Measurements from ENCODE around the gene RAI1.

The RAI1 gene

DNA sequence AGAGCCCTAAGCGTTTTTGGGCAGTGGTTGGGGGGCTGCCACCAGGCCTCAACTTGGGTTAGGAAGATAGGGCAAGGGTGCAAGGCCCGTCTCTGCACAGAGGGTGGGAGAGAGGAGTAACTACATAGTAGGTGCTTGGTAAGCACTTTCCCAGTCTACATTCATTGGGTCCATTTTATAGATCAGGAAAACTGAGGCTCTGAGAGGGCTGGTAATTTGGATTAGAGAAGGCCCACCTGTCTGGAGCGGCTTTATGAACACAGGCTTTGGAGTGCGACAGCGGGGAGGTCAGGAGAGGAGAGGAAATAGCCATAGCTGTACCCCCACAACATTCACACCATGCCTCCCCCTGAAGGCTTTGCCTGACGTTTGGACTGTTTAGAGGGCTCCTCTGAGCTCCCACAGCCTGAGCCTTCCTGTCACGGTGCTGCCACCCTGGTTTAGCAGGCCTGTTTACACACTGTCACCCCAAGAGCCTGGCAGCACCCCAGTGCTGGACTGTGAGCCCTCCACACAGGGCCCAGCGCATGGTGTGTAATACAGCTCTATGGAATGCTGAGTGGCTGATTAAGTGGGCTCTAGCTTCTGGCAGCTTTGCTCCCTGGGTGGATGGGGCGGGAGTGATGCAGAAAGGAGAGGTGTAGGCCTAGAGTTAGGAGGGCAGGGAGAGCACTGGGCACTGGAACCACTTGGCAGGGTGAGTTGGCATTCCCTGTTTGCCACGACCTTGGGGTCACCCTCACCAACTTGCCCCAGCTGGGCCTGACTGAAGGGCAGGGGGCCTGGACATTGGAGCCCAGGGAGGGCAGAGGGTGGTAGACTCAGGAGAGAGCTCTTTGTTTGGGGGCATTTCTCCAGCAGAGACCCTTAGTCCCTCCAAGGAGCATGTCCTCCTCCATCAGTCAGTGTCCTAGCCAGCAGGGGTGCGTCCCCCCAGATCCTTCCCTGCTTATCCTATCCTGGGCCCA, 73.7 kb downstream of the RAI1 start:
- no peak for DNase-seq

DNA sequence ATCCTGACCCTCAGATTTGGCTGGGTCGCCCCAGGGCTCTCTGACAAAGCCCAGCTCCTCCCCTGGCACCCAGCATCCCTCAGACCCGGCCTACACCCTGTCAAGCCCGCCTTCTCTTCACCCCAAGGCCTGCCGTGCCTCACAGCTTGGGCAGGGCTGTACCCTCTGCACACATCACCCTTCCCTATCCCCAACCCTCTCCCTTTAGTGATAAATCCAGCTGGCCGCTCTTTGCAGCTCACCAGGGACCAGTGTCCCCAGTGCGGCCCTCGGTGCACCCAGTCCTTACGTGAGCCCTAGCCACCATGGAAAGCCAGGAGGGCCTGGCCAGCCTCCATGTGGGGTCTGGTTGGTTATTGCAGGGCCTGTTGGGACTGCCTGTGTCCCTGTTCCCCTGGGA, 74.5 kb downstream of the RAI1 start:
- DNase-seq = no peak

DNA sequence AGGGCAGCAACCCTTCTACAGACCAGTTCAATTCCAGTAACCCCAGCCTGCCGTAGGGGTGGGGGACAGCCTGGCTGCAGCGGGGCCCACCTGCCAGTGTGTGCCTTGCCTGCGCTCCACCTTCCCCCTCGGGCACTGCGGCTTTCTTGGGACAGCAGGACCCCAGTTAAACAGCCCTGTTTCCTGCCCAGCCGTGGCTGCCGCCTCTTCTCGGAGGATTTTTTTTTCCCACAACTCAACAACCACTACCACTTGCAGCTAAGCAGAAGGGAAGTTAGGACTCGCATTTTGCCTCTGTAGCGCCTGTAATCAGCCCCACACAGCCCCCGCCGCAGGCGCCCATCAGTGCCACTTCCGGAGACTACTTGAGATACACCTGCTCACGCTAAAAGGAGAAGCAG, 76.1 kb downstream of the RAI1 start:
- DNase-seq = no peak

DNA sequence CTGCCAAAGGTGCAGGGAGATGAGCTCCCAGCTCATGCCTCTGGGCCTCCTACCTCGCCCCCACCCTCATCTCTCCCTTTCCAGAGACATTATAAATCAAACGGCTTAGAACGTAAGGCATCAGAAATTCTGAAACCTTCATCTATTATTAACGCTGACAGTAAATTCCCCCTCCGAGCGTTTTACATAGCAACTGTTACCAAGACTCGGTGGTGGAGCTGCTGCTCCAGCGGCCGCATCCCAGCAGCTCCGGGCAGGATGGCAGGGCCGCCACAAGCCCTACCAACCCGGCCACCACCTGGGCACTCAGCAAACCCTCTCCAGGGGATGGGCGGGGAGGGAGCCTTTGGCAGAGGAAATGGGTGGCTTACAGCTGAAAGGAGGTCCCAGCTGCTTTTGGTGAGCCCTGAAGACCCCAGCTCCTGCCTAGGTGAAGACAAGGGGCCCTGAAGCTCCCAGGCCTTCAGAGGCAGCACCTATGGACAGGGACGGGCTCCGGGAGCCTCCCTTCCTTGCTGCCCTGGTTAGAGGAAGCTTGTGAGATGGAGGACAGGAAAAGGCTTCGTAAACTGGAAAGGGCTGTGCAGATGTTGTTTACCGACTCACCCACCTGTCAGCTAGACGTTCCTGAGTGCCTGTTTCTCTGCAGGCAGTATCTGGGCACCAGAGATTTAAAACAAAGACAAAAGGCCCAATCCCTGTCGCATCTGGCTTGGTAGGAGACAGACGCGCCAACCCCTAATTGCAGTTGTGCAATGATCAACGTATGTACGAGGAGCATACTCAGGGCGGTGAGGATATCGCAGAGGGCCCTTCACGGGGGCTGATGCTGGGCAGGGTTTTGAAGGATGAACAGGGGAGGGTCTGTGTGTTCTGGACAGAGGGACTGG, 76.9 kb downstream of the RAI1 start:
- peak; percentile 34 for DNase-seq

DNA sequence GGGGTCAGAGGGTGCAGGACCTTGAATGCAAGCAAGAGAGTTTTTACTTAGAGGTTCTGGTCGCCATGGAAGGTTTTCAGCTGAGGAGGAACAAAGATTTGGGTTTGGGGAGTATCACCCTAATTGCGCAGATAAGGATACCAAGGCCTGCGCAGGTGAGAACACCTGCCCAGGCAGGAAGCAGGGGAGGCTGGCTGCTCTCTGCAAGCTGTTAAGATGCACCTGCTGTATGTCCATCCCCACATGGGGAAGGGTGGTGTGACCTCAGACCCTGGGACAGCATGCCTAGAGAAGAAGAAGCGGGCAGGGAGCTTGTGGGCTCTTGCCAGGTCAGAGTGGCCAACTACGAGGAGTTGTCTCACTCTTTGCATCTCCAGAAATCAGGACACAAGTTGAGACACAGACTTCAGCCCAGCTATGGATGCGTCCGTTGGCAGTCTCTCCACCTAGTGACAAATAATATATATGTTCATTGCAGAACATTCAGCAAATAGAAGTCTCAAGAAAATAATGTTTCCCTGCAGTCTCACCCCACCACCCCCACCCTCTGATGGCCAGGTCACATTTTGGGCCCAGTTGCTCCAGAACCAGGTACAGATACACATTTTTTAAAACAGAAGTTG, 77.8 kb downstream of the RAI1 start:
- no peak for DNase-seq

DNA sequence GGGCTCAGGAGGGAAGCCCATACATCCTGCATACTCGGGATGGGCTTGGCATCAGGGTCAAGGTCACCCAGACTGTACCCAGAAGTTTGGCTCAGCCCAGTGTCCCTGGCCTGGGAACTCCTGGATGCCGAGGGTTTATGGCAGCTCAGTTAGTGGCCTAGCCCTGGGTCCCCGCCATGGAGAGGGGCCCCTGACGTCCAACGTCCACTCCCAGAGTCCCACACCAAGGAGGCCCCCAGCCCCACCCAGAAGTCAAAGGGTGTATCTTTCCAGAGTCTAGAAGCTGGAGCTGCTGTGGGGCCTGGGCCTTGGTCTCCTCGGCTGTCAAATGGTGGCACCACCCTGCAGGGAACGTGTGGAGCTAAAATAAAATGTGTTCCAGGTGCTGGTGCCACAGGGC, 79.1 kb downstream of the RAI1 start:
- no peak for DNase-seq

DNA sequence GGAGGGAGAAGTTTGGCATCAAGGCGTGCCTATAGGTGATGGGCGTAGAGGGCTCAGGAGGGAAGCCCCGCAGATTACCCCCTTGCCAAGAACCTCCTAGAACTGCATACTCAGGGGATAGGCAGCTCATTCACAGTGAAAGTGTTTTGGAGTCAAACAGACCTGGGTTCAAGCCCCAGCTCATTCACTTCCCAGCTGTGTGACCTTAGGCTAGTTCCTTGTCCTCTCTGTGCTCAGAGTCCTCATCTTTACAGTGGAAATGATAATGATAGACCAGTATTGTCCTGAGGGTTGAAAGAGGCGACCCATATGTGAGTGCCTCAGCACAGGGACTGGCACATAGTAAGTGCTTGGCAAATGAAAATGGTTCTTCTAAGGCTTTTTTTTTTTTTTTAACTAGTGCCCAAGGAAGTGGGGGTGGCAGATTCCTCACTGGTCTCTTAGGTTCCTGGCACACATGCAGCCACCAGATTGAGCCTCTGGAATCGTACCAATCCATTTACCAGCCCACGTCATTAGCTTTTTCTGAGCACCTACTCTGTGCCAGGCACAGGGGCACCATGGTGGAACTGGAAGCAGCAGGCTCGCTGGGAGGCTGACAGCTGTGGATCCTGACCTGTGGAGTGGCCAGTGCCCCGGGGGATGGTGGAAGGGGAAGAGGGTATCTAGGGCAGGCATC, 79.8 kb downstream of the RAI1 start:
- DNase-seq = no peak

DNA sequence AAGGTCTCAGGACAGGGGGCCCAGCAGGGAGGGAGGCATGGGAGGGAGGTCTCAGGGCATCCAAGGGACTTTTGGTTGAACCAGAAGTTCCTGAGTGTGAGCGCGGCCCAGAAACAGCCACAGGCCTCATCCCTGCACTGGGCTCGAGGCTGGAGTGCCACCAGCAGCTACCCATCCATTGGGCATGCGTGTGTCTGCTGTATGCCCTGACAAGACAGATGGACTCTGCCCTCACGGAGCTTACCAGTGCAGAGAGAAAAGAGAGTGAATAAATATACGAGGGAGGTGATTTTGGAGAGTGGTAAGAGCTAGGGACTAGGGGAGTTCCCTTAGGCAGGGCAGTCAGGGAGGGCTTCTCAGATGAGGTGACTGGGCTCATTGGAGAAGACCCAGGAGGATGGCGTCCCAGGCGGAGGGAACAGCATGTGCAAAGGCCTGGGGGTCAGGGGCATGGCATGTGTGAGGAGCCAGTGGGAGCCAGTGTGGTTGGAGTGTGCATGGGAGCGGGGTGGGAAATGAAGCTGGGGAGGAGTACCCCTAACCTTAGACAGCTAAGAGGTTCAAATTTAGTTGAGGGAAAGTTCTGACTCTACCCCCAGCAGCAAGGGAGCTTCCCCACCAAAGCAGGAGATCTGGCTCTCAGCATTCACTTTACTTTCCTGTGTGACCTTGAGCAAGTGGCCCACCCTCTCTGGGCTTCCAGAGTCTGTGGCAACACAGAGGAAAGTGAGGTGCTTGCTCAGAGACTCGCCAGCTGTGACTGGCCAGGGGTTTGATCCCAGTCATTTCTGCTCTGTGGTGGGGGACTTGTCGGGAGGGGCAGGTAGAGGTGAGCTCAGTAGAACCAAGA, 80.9 kb downstream of the RAI1 start:
- DNase-seq = no peak

DNA sequence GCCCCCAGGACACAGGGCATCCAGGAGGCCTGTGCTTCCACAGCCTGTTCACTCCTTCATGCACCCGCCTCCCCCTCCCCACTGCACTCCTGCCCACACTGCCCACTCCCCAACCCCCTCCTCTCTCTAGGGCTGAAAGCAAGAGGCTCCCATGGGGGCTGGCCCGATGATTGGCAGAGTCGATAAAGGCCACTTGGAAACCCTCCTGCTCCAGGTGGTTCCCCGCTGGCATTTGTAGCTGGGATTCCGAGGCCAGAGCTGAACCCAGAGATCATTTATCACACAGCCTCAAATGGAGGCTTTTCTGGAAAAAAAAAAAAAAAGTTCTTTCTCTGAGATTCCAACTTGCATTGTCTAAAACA, 81.5 kb downstream of the RAI1 start:
- no peak for DNase-seq

DNA sequence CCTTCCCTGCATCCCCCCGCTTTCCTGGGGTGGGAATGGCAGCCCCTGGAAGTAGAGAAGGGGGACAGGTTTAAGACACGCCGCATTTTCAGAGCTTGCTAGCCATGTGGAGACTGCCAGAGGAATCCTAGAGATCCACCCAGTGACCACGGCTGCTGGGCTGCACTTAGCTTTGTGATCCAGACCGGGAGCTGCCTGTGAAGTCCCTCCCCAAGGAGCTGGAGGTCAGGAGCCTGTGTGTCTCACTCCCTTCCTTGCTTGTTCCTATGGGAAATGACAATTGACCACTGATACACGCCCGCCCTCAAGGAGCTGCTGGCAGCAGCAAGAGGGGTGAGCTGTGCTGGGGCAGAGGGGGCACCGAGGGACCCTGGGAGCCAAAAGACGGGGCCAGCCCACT, 81.9 kb downstream of the RAI1 start:
- DNase-seq = no peak

DNA sequence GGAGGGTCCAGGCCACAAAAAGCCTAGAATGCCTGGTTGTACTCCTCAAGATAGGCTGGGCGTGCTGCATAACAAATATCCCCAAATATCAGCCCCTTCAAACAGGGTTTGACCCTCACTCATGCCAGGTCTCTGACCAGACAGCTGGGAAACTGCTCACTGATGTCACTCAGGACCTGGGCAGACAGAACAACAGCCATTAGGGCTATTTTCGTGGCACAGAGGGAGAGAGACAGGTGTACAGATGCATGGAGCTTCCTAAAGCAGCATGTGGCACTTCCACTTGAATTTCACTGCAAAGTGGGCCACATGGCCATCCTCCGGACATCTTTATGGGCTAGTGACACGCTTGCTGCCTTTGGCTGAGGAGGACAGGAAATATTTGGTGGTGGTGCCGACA, 82.5 kb downstream of the RAI1 start:
- DNase-seq = no peak

DNA sequence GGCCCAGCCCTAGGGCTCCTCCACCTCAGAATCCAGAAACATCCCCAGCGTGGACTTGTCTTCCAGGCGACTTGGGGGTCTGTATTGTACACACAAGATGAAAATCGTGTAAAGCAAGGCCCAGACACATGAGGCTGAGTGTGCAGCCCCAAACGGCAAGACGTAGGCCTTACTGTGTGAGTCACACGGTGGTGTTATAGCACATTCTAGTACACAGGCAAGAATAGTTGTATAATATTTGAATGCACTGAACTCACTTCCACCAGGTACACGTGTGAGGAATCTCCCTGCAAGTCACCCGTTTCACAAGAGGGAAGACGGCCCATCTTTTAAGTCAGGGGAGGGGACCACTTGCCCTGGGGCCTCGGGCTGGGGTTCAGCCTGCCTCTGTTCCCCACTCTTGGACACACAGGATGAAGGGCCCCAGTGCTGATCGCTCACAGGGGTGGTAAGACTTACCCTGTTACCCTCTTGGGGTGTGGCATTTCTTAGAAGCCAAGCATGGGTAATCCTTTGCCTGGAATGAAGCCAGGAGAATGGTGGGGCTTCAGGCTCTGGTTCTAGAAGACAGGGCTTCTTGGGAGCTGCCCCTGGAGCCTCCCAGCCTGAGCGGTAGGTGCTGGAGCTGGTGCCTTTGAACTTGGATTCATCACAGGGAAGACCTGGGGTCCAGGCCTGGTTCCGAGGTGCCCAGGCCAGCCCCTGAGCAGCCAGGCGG, 84.3 kb downstream of the RAI1 start:
- DNase-seq = no peak

DNA sequence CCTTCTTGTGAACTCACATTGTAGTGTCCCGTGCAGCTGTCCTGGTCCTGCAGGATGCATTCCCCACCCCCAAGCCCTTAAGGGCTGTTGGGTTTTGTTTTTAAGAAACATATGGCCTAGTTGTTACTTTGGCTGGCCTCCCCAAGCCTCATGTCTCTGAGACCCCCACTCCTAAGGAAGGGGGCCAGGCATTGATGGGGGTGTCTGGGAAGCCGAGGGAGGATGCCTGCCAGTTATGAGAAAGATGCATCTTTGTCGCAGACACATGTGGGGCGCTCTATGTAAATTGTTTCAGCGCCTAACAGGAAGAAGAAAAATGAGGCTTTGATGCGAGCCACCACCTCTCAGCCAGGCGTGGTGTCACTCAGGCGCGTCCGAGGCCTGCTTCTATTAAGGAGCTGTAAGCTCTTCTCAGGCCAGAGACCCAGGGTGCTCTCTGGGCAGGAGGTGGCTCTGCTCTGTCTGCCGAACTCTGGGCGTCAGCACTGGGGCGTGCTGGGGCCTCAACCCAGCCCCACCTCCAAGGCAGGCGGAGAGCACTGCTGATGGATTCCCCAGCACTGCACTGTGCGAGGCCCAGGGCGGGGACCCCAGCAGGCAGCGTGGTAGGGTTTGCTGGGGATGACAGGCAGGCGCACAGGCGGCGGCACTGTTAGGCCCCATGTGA, 85.0 kb downstream of the RAI1 start:
- no peak for DNase-seq

DNA sequence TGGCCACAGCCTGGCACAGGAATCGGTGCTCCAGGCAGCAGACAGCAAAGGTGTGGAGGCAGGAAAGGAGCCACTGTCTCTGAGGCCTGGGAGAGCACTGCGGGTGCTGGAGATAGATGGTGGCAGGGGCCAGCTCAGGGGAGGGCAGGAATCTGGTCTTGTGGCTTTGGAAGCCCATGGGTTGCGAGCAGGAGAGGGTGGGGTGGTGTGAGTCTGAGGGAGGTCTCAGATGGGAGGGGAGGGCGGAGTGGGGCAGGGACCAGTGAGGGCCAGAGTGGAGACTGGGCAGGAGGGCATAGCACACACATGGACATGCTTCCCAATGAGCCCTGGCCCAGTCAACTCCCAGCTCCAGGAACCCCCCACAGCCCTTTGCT, 85.5 kb downstream of the RAI1 start:
- no peak for DNase-seq

DNA sequence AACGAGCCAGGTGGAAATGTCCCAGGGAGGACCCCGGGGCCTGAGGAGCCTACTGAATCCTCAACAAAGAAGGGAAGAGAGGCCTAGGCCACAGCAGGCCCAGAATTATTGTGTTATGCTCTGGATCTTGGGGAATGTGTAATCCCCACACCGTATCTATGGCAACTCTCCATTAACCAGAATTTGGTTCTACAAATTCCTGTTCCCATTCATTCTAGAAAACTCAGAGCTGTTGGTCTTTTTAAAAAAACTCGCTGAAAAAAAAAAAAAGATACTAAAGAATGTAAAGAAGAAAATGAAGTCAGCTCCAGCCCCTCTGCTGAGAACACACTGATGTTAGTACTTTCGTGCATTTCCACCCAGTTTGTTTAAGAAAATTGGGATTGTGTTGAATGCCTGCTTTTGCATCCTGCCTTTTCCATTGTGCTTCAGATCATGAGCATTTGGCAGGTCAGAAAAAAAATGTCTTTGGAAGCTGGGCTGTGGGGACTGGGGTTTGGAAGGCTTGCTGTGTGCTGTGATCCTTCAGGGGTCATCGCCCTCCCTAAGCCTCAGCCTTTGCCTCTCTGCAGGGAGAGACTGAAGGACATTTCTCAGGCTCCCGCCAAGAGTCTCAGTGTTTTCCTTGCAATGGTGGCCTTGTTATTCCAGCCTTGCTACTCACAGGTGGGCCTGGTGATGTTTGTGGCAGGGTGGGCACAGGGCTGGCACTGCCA, 86.1 kb downstream of the RAI1 start:
- no peak for DNase-seq

DNA sequence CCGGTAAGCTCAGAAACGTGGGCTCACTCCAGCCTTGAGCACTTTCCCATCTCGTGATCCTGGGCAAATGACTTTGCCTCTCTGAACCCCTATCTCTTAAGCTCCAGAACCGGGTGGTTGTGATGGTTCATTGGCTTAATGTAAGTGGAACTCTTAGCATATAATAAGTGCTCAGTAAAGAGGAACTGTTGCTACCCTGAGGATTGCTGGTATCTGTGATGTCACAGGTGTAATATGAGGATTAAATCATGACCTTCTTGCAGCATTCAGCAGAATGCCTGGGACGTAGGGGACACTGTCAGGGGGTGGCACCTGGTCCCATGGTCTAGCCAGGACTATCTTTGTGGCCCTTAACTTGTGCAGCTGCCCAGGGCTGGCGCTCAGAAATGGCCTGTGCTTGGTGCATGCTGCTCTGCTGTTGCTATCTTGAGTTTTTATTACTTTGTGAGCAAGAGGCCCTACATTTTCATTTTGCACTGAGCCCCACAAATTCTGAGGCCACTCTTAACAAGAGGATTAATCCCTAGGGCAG, 86.7 kb downstream of the RAI1 start:
- DNase-seq = no peak

DNA sequence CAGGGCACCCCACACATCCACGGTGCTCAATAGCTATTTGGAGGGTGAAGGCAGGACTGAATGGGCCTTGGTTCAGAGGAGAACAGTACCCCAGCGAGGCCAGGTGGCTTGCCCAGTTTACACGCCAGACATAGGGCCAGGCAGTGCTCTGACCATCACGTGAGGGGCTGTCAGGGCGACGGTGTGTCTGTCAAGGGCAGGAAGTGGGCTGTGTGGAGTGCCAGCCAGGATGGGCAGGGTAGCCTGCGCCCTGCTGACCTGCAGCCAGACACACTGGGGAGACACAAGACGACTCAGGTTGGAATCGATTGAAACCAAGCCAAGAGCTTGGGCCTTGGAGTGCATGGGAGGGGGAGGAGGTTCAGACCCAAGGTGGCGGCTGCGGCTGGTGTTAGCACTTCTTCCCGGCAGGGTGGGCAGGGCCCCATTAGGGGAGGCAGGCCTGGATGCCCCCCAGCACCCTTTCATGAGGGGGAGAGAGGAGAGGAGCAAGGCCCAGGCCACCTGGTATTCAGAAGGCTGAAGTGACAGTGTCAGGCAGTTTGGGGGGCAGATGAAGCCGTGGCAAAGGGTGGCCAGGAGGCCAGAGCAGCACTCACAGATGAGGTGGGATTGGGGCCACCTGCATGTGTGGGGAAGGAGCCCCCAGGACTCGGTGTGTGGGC, 87.3 kb downstream of the RAI1 start:
- no peak for DNase-seq

DNA sequence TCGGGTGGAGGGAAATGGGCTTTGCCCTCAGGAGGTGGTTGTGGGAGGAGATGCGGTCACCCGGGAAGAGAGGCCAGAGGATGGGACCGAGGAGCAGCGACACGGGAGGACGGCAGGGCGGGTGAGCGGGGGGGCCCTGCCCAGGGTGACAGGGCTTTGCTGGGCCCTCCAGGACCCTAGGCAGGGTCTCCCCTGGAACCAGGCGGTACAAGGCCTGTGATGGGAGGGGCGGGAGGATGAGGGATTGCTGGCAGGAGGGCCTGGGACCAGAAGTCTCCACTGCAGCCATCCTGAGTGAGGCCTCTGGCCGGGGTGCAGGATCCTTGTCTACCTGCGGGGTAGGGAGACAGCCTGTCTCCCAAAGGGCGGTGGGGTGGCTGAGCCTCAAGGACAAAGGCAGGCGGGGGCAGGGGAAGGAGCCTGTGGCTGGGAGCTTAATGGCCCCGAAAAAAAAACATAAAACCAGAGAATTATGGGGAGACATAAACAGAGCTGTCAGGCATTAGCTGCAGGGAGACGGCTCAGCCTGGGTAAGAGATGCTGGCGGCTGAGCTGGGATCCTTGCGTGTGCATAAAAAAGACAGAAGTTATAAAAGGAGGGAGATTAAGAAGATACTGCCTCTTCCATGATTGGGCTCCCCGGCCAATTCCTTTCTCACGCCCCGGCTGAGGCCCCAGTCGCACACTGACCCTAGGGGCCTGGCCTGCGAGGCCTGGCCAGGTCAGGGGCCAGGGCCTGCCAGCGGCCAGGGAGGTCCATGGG, 88.8 kb downstream of the RAI1 start:
- DNase-seq = no peak
